GM19240 (cell line): ENCODE data around the gene LBHD1.
"Not testable (repeated sequence)": the region's sequence is repeated elsewhere in the genome, so short reads cannot be mapped to it uniquely, and the experiment has no call there.

Experiments used
- DNase-seq: peaks from one replicate; pipeline ENCODE4 v3.0.0; 2011; ENCODE audit warnings: low spot score; ENCODE audit not compliant: insufficient read length

The LBHD1 gene

GRCh38 chr11:62694455-62695167, 22.5 kb upstream of the LBHD1 start:
- DNase-seq: peak; percentile 76

GRCh38 chr11:62693624-62694023, 21.6 kb upstream of the LBHD1 start:
- DNase-seq: not testable (repeated sequence)

GRCh38 chr11:62689421-62690183, 17.5 kb upstream of the LBHD1 start, which contains the start of gene LRRN4CL:
Gene LRRN4CL, minus strand, starts transcription at chr11:62689530. Its CDS starts 1,022 bp downstream, at chr11:62688508.
- no peak for DNase-seq

GRCh38 chr11:62688491-62688890, 16.4 kb upstream of the LBHD1 start:
- DNase-seq: no peak

GRCh38 chr11:62687508-62688396, 15.7 kb upstream of the LBHD1 start:
- no peak for DNase-seq

GRCh38 chr11:62682518-62682917, 10.5 kb upstream of the LBHD1 start:
- no peak for DNase-seq

GRCh38 chr11:62680825-62681240, 8.8 kb upstream of the LBHD1 start:
- DNase-seq: no peak

- DNase-seq: peak; percentile 92
Measured at GRCh38 chr11:62678770-62679696, 7.0 kb upstream of the LBHD1 start, which contains the start of gene UBXN1. Gene UBXN1, minus strand, starts transcription at chr11:62679073. Its CDS starts 150 bp downstream, at chr11:62678923.

- DNase-seq: no peak
Measured at GRCh38 chr11:62678433-62678769, 6.3 kb upstream of the LBHD1 start.

- no peak for DNase-seq
Measured at GRCh38 chr11:62677714-62678113, 5.6 kb upstream of the LBHD1 start.

- DNase-seq: no peak
Measured at GRCh38 chr11:62677156-62677555, 5.1 kb upstream of the LBHD1 start.

GRCh38 chr11:62676698-62677097, 4.6 kb upstream of the LBHD1 start:
- DNase-seq: no peak

GRCh38 chr11:62675415-62675814, 3.3 kb upstream of the LBHD1 start:
- DNase-seq: not testable (repeated sequence)

GRCh38 chr11:62673196-62673525, 1.1 kb upstream of the LBHD1 start:
- no peak for DNase-seq

GRCh38 chr11:62671236-62671607, 845 bp downstream of the LBHD1 start:
- DNase-seq: no peak

GRCh38 chr11:62669420-62670161, 2.5 kb downstream of the LBHD1 start:
- no peak for DNase-seq

GRCh38 chr11:62667460-62667859, 4.6 kb downstream of the LBHD1 start:
- no peak for DNase-seq

GRCh38 chr11:62666259-62666926, 5.7 kb downstream of the LBHD1 start:
- no peak for DNase-seq

- no peak for DNase-seq
Measured at GRCh38 chr11:62665599-62666258, 6.3 kb downstream of the LBHD1 start.
